Thyroid gland (tissue), 4 donors: Measurements from ENCODE around the gene ANKRD28.

Experiments
- CTCF ChIP-seq, 6 experiments: fragments of 200-600 bp in 3 of 6; fragments of 450-650 bp in 3 of 6; sonication (generic) in 3 of 6; IDR thresholded peaks; one replicate each; pipeline ENCODE4 v1.5.1; 2016 to 2019; ENCODE audit warnings: antibody characterized with exemption in 6 of 6, mild to moderate bottlenecking in 2 of 6, inconsistent platforms in 1 of 6, moderate library complexity in 1 of 6
- POLR2A ChIP-seq, 2 donors: fragments of 450-650 bp; IDR thresholded peaks; one replicate each; pipeline ENCODE4 v1.6.1; 2017; ENCODE audit warnings: antibody characterized with exemption in 2 of 2, mild to moderate bottlenecking in 2 of 2, moderate library complexity in 1 of 2

DNA sequence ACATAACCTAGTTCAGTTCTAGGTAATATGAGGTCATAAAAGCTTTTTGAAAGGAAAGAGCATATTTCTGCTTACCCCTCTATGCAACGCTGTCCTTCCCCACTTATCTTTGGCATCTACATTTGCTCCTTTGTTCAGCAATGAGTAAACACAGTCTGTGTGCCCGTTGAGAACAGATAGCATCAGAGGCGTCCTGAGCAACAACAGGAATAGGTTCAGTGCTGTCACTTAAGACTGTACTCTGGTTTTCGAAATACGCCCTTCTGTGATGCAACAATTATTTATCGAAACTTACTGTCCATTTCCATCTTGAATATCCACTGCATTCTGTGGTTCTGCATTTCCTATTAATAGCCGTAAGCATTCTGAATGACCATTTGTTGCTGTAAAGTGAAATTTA lies 111.9 kb downstream of the ANKRD28 start:
- TF ChIP-seq CTCF (IDR thresholded peaks at IDR 0.05) (no peak), POLR2A (IDR thresholded peaks at IDR 0.05) (no peak)
